KOPT-K1 (cell line): ENCODE results near the gene CD300C.
"Not testable (repeated sequence)": the region's sequence is repeated elsewhere in the genome, so short reads cannot be mapped to it uniquely, and the experiment has no call there.

ENCODE experiments used
- H3K27ac ChIP-seq: fragments of 200-600 bp; sonication (generic); 2 replicates; pipeline ENCODE4 v1.5.1; 2016; ENCODE audit warnings: antibody characterized with exemption, mild to moderate bottlenecking, low read depth, low read length; ENCODE audit not compliant: poor library complexity, severe bottlenecking
- H3K36me3 ChIP-seq: fragments of 200-600 bp; sonication (generic); 2 replicates; pipeline ENCODE4 v1.5.1; 2017; ENCODE audit warnings: antibody characterized with exemption, mild to moderate bottlenecking, low read length, moderate library complexity; ENCODE audit not compliant: insufficient read depth
- H3K9me3 ChIP-seq: fragments of 200-600 bp; sonication (generic); 2 replicates; pipeline ENCODE4 v1.5.1; 2017; ENCODE audit warnings: antibody characterized with exemption, low read length, mild to moderate bottlenecking; ENCODE audit not compliant: insufficient read depth, poor library complexity, severe bottlenecking

The CD300C gene

DNA sequence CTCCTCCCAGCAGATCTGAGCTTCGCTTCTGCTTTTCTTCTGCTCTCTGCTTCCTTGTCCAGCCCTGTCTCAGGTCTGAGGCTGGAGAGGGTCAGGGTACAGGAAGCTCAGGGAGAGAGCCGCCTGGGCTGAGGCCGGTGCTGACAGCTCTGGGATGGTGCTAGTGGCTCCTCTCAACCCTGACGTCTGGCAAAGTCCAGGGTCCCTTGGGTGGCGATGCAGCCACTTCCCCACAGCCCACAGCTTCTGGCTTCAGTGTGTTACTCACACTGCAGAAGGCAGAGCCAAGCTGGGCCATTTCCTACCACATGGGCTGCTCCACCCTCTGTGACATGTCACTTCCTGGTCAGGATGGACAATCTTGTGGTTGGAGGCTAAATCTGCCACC is at the start of gene CD300C:
TSS of gene CD300C (minus strand) at position 273 of the 388 bp plus-strand sequence. CDS start 333 bp downstream, outside the sequence.
- Histone ChIP-seq H3K36me3 (no peaks in the 10 kb centered on the region), H3K9me3 (no peaks in the 10 kb centered on the region), H3K27ac (no peak within 1 kb of the TSS)

DNA sequence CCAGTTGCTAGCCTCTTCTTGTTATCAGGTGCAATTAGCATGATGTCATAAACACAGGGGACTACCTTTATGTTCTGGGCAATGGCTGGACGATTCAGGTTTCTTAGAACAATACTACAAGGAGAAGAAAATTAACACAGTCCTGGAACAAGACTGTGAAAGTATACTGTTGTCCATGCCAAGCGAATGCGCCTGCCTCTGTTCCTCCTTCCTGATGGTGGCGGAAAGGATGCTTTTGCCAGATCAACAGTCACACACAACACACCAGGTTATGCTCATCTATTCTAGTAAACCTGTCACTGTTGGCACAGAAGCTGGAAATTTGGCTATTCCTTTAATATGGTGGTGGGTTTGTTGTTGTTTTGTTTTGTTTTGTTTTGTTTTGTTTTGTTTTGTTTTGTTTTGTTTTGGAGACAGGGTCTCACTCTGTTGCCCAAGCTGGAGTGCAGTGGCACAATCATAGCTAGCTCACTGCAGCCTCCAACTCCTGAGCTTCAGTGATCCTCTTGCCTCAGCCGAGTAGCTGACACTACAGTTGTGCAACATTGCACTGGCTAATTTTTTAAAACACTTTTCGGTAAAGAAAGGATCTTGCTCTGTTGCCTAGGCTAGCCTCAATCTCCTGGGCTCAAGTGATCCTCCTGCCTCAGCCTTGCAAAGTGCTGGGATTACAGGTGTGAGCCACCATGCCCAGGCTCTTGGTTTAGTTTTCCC is 49.3 kb upstream of the CD300C start:
- no peak overlapping the region for H3K27ac ChIP-seq
- H3K9me3 ChIP-seq: no peaks in the 10 kb centered on the region
- H3K36me3 ChIP-seq: no peaks in the 10 kb centered on the region

DNA sequence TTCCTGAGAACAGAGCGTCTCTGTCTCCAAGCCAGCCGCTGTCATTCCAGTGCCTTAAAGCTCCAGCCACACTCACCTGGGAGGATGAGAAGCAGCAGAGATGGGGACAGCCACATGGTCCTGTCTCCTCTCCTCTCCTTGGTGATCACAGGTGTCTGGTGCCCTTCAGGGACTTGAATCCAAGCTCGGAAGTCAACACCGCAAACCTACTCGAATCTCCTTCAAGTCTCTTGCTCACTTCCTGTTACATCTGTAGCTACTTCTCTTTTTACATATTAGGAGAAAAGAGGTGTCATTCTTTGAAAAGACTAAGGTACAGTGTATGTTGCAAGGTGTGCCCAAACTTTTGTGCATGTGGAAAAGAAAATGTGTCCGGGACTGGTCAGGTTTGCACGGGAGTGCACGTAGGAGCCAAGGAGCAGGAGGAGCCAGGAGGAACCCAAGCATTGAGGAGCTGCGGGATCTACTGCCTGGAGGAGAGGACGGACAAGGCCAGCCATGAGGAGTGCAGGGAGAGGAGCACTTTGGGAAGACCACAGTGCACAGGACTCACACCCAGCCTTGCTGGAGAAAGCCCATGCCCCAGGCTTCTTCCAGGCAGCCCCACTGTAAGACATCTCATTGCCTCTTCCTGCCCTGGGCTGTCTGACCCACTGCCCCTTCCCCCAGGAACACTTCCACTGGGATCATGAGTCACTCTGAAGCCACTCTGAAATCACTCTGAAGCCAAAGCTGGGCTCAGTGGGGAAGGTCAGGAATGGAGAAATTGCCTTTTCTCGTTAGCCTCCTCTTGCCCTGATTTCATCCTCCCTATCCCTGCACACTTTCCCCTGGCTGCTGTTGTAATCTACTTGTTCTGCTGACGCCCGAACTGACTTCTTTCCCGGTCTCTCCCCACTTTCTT is 46.4 kb upstream of the CD300C start, which contains the start of gene CD300LD:
TSS of gene CD300LD (minus strand) at position 197 of the 904 bp plus-strand sequence. CDS start at position 116, 81 bp downstream.
- H3K36me3 ChIP-seq: no peaks in the 10 kb centered on the region
- H3K9me3 ChIP-seq: no peaks in the 10 kb centered on the region
- no peak within 1 kb of the TSS for H3K27ac ChIP-seq

DNA sequence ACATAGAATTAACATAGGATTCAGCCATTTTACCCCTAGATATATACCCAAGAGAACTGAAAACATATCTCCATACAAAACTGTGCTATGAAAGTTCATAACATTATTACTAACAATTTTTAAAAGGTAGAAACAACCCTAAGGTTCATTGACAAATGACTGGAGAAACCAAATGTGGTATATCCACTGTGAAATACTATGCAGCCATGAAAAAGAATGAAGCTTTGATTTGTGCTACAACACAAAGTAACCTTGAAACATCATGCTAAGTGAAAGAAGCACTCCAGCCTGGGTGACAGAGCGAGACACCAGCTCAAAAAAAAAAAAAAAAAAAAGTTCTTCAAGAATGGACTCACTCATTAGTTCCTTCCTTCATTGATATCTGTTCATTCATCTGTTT is 45.6 kb upstream of the CD300C start:
- Histone ChIP-seq H3K36me3 (no peaks in the 10 kb centered on the region), H3K27ac (no peak overlapping the region), H3K9me3 (peaks cover 2% of the 10 kb centered on the region)

DNA sequence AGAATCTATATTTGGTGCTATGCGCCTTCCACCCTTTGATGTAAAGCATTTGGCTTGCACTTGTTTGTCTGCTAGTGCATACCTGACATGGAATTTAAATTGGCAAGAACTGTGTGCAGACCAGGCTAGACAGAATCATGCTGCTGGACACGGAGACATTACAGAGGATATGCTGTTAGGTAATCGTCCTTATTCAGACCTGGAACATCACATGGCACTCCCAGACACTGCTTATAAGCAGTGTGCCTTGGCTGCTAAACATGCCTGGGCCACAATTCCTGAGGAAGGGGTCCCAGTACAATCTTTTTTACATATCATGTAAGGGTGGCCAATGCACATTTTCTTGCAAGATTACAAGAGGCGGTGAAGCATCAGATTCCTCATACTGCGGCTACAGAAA is 39.8 kb upstream of the CD300C start:
- H3K27ac ChIP-seq: no peak overlapping the region
- no peaks in the 10 kb centered on the region for H3K36me3 ChIP-seq
- peaks cover 27% of the 10 kb centered on the region for H3K9me3 ChIP-seq

DNA sequence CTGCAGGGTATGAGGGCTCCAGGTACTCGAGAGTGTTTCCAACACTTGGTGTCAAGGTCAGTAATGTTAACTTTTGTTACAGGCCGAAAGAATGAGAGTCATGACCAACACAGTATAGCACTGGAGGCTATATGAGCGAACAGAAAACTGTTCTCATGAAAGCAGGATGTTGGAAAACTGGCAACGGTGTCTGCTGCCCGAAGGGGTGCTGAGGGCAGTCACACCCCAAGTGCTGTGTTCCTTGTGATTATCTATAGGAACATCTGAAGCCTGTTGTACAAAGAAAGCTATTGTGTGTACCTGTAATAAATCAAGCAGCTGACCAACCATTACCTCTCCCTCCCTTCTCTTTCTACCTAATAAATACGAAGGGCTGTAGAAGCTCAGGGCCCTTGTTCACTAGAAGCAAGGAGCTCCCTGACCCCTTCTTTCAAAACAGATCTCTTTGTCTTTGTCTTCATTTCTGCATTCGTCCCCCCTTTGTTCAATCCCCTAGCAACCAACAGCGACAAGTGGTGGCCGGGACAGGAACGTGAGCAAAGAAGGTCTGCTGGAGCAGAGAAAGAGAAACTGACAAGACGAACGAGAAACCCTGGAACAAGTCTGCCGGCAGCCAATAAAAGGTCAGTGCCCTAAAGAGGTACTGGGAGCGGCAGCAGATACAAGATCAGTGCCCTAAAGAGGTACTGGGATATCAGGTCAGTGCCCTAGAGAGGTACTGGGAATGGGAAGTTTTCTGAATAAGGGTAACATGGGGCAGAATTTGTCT is 38.6 kb upstream of the CD300C start:
- Histone ChIP-seq H3K9me3 (peaks cover 27% of the 10 kb centered on the region), H3K36me3 (no peaks in the 10 kb centered on the region), H3K27ac (no peak overlapping the region)

DNA sequence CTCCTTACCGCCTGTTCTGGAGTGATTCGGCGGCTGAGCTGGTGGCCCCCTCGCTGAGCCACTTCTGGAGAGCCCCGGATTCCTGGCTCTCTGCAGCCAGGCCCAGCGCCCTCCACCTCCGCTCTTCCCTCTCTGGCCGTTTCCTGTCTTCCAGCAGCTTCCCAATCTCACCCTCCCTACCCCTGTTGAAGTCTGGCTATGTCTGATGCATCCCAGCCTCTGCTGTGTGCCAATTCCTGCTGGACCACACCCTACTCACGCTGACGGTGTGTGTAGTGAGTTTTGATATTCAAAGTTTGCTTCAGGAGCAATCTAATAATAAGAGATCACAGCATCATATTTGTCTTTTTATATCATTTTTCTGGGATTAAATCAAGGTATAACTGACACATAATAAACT is 36.7 kb upstream of the CD300C start:
- H3K9me3 ChIP-seq: peaks cover 34% of the 10 kb centered on the region
- H3K36me3 ChIP-seq: no peaks in the 10 kb centered on the region

DNA sequence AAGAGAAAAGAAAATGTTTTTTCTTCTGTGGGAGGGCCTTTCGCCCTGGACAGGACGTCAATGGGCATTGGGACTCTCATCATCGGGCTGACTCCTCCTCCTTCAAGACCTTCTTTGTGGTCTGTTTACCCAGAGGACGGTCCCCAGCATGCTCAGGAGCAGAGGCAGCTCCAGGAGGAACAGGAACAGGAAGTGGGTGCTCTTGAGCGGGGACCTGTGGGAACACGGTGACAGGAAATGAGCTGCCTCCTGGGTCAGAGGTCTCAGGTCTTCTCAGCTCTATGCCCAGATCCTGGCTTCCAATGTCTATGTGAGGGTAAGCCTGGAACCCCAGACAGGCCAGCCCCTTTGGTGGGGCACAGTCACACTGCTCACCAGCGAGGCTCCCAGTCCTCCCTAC is 34.0 kb upstream of the CD300C start:
- Histone ChIP-seq H3K27ac (no peak overlapping the region), H3K36me3 (no peaks in the 10 kb centered on the region), H3K9me3 (peaks cover 18% of the 10 kb centered on the region)

More for the DNA sequence above, 36.7 kb upstream of the CD300C start:
- no peak overlapping the region for H3K27ac ChIP-seq

DNA sequence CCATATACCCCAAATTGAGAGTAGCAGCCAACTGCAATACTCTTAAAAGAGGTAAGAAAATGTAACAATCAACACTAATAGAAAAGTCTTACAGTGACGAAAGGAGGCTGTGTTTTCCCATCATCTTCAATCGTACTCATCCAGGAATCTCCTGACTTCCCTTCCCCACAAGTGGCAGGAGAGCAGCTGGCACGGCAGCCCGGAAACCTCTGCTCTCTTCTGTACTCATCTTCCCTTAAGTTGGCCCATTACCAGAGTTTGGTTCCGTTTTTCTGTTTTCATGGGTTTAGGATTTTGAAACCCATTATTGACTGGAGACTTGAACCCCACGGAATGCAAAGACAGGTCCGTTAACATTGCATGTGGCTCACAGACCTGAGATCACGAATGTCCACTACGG is 33.1 kb upstream of the CD300C start:
- H3K36me3 ChIP-seq: no peaks in the 10 kb centered on the region
- H3K27ac ChIP-seq: no peak overlapping the region
- peaks cover 8% of the 10 kb centered on the region for H3K9me3 ChIP-seq

DNA sequence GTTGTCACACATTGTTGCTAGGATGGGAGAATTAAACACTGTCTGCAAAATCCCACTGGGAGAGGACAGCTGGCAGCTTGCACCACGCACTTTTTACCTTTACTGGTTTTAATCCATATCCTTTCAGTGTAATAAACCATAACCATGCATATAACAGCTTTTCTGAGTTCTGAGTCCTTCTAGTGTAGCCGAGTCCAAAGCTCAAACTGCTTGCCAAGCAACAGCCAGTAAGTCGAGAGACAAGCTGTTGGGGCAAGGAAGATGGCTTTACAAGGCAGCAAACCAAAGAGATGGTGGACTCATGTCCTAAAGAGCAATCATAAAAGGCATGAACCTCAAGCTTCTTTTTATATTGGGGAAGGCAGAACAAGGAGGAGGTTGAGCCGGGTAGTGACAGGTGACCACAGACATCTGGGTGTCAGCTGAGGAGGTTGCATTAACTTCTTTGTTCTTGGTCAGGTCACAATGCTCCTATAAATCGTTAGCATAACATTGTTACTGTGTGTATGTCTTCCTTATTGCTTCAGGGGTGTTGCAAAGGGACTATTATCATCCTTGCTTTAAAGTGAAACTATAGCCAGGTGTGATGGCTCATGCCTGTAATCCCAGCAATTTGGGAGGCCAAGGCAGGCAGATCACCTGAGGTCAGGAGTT is 28.7 kb upstream of the CD300C start:
- Histone ChIP-seq H3K27ac (no peak overlapping the region), H3K9me3 (peaks cover 7% of the 10 kb centered on the region), H3K36me3 (no peaks in the 10 kb centered on the region)

DNA sequence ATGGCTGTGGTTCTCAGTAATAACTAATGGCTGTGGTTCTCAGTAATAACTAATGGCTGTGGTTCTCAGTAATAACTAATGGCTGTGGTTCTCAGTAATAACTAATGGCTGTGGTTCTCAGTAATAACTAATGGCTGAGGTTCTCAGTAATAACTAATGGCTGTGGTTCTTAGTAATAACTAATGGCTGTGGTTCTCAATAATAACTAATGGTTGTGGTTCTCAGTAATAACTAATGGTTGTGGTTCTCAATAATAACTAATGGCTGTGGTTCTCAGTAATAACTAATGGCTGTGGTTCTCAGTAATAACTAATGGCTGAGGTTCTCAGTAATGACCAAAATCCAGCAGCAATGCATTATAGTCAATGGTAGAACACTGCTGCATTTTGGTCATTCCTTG is 27.7 kb upstream of the CD300C start:
- H3K9me3 ChIP-seq, H3K27ac ChIP-seq, H3K36me3 ChIP-seq: not testable (repeated sequence)

DNA sequence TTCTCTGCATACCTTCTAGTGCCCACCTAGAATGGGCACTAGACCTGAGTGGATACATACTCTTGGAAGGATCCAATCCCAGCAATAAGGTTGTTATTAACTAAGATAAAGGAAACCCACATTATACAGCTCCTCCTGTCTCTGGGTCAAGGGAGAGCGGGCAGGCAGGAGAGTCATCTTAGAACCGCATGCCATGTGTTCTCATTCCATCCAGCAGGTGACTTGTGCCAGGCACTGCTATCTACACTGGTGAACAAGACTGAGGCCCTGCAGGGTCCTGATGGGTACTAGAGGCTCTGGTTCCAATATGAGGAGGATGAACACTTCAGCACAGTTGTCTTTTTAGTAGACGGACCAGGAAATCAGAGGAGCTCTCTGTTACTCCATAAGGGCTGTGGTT is 27.3 kb upstream of the CD300C start:
- no peaks in the 10 kb centered on the region for H3K9me3 ChIP-seq
- no peaks in the 10 kb centered on the region for H3K36me3 ChIP-seq
- H3K27ac ChIP-seq: no peak overlapping the region

DNA sequence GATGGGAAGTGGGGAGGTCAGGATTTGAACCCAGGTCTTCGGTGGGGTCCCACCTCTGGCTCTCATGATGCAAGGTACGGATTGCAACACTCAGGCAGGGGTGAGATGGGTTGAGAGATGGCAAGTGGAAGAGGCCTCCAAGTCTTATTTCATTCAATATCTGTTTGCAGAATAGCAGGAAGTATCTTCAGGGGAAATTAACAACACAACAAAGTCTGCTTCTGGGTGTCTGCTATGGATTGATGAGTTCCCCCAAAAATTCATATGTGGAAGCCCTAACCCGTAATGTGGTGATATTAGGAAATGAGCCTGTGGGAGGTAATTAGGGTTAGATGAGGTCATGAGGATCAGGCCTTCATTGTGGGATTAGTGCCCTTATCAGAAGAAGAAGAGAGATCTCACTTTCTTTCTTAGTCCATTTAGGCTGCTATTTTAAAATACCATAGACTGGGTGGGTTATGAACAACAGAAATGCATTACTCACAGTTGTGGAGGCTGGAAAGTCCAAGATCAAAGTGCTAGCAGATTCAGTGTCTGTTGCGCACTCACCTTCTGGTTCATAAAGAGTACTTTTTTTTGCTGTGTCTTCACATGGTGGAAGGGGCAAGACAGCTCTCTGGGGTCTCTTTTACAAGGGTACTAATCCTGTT is 25.8 kb upstream of the CD300C start:
- no peak overlapping the region for H3K27ac ChIP-seq
- no peaks in the 10 kb centered on the region for H3K9me3 ChIP-seq
- H3K36me3 ChIP-seq: no peaks in the 10 kb centered on the region
